AG09319 (cell line): ENCODE results near the gene ARHGAP22.
A peak's percentile ranks its signal among the peaks of the same experiment; 100 is the strongest.
"Not testable (repeated sequence)": the region's sequence is repeated elsewhere in the genome, so short reads cannot be mapped to it uniquely, and the experiment has no call there.

Source experiments
- DNase-seq: peaks from one replicate; pipeline ENCODE4 v3.0.0-alpha.2; 2010; ENCODE audit warnings: low read depth; ENCODE audit errors: extremely low read depth
- CTCF ChIP-seq: IDR thresholded peaks from 2 replicates; pipeline ENCODE4 v1.5.1; 2011; ENCODE audit warnings: low read depth, mild to moderate bottlenecking, inconsistent platforms, low read length, moderate library complexity

Gene ARHGAP22

GRCh38 chr10:48649349-48649944 is 44.6 kb upstream of the ARHGAP22 start:
- TF ChIP-seq CTCF = peak; percentile 12
- no peak for DNase-seq

- TF ChIP-seq CTCF = no peak
- DNase-seq = no peak
These were observed 43.5 kb upstream of the ARHGAP22 start for GRCh38 chr10:48648172-48648942.

GRCh38 chr10:48647073-48647472 is 42.2 kb upstream of the ARHGAP22 start:
- not testable (repeated sequence) for DNase-seq

- no peak for TF ChIP-seq CTCF
- DNase-seq = no peak
These were observed 40.7 kb upstream of the ARHGAP22 start for GRCh38 chr10:48645600-48645999.

GRCh38 chr10:48641099-48641690 is 36.3 kb upstream of the ARHGAP22 start:
- not testable (repeated sequence) for DNase-seq

- no peak for TF ChIP-seq CTCF
- no peak for DNase-seq
These were observed 35.5 kb upstream of the ARHGAP22 start for GRCh38 chr10:48640326-48640725.

- DNase-seq = no peak
- TF ChIP-seq CTCF = no peak
These were observed 34.8 kb upstream of the ARHGAP22 start for GRCh38 chr10:48639632-48640031.

GRCh38 chr10:48638739-48639527 is 34.1 kb upstream of the ARHGAP22 start:
- TF ChIP-seq CTCF = no peak
- no peak for DNase-seq
